ENCODE data around the gene CYB5D1.

CYB5D1 gene

DNA sequence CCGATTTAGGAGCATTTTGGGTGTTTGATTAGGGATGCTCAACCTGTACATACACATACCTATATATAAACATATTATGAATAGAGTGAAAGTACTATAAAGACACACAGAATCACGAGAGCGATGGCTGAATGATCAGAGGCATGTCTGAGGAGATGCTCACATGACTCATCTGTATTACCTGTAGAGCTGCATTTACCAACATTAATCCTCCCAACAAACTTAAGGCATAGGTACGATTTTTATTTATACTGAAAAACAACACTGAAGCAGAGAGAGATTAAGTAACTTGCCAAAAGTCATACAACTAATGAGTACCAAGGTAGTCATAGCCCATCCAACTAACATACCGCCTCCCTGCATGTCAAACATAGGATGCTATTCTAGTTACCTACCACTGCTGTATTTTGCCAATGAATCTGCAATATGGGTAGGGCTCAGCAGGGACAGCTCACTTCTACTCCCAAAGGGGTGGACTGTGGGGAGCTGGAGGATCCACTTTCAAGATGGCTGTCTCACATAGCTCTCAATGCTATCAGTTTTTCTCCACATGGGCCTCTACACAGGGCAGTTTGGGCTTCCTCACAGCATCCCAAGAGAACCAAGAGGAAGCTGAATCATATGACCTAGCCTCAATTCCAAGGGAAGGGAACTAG is 7.3 kb downstream of the CYB5D1 start:
- no peak overlapping the region for H3K27ac ChIP-seq (ENCODE audit: low read depth, low read length)
- H3K36me3 ChIP-seq (ENCODE audit: insufficient read depth, low read length): peaks cover 13% of the 10 kb centered on the region; the same call in 1 of the 2 replicates
- no peak overlapping the region for H3K9ac ChIP-seq (ENCODE audit: low read depth, low read length)
- H3K4me3 ChIP-seq (ENCODE audit: low read length): no peak overlapping the region
- H3K9me3 ChIP-seq (ENCODE audit: insufficient read depth, low read depth, low read length): no peaks in the 10 kb centered on the region
- peaks cover 6% of the 10 kb centered on the region; the same call in 1 of the 2 replicates for H3K4me1 ChIP-seq (ENCODE audit: insufficient read depth, low read length)
- no peaks in the 10 kb centered on the region for H3K27me3 ChIP-seq (ENCODE audit: insufficient read depth, low read length)
- WGBS: 94% methylated on average over 5 of the region's 5 CpGs

DNA sequence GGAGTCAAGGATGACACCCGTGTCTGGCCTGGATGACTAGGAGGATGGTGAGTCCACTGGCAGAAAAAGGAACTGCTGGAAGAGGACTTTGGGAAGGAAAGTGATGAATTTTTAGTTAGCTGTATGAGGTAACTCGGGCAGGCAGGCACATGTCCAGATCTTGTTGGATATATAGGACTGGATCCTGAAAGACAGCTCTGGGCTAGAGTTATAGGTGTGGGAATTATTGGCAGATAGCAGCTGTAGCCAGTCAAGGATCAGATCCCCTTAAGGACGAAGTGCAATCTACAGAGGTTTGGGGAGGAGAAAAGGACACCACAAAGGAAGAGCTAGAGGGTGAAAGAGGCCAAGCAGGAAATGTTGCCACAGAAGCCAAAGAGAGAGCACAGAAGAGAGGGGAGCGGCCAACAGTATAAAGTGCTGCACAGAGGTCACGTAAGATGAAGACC is 10.1 kb downstream of the CYB5D1 start:
- H3K9ac ChIP-seq (ENCODE audit: low read depth, low read length): no peak overlapping the region
- H3K27me3 ChIP-seq (ENCODE audit: insufficient read depth, low read length): no peaks in the 10 kb centered on the region
- peaks cover 6% of the 10 kb centered on the region; the same call in 1 of the 2 replicates for H3K36me3 ChIP-seq (ENCODE audit: insufficient read depth, low read length)
- no peak overlapping the region for H3K4me3 ChIP-seq (ENCODE audit: low read length)
- H3K9me3 ChIP-seq (ENCODE audit: insufficient read depth, low read depth, low read length): no peaks in the 10 kb centered on the region
- H3K27ac ChIP-seq (ENCODE audit: low read depth, low read length): no peak overlapping the region
- peaks cover 4% of the 10 kb centered on the region; the same call in 1 of the 2 replicates for H3K4me1 ChIP-seq (ENCODE audit: insufficient read depth, low read length)
- 91% methylated on average over 5 of the region's 5 CpGs for WGBS

DNA sequence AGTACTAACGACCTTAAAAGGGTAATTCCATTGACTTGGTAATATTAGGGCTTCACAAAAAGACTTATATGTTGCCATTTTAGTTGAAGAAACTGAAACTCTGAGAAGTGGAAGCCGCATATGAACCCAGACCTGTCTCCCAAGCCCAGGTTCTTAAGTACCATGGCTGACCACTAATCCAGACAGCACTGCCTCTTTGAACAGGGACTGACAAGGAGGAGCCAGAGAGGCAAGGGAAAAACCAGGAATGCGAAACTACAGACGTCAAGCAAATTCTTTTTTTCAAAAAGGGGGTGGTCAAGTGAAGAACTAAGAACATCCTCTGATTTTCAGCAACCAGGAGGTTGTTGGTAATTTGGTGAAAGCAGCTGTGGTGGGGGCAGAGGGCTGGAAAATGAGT is 15.2 kb downstream of the CYB5D1 start:
- Histone ChIP-seq H3K4me1 (ENCODE audit: insufficient read depth, low read length) (no peaks in the 10 kb centered on the region), H3K9me3 (ENCODE audit: insufficient read depth, low read depth, low read length) (no peaks in the 10 kb centered on the region), H3K4me3 (ENCODE audit: low read length) (no peak overlapping the region), H3K27ac (ENCODE audit: low read depth, low read length) (no peak overlapping the region), H3K36me3 (ENCODE audit: insufficient read depth, low read length) (peaks cover 6% of the 10 kb centered on the region), H3K27me3 (ENCODE audit: insufficient read depth, low read length) (no peaks in the 10 kb centered on the region), H3K9ac (ENCODE audit: low read depth, low read length) (no peak overlapping the region)
- WGBS: 79% methylated on average over 4 of the region's 4 CpGs

DNA sequence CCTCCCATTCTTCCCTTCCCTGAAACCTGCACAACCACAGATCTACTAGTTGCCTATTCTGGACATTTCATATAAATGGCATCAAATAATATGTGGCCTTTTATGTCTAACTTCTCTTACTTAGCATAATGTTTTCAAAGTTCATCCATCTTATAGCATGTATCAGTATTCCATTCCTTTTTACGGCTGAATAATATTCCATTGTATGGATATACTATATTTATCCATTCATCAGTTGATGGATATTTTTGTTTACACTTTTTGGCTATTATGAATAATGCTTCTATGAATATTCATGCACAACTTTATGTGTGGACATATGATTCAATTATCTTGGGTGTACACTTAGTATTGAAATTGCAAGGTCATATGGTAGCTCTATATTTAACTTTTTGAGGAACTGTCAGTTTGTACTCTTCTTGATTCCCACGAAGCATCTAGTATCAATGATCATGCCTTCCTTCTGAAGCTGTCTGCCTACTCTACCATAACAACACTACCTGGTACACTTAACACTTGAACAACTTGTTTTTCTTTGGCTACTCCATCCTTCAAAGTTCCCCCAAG is 18.1 kb downstream of the CYB5D1 start:
- H3K27me3 ChIP-seq (ENCODE audit: insufficient read depth, low read length): no peaks in the 10 kb centered on the region
- H3K27ac ChIP-seq (ENCODE audit: low read depth, low read length): no peak overlapping the region
- WGBS: 98% methylated on average over 1 of the region's 2 CpGs
- H3K4me1 ChIP-seq (ENCODE audit: insufficient read depth, low read length): no peaks in the 10 kb centered on the region
- H3K4me3 ChIP-seq (ENCODE audit: low read length): no peak overlapping the region
- H3K9me3 ChIP-seq (ENCODE audit: insufficient read depth, low read depth, low read length): no peaks in the 10 kb centered on the region
- no peak overlapping the region for H3K9ac ChIP-seq (ENCODE audit: low read depth, low read length)
- peaks cover 20% of the 10 kb centered on the region for H3K36me3 ChIP-seq (ENCODE audit: insufficient read depth, low read length)

DNA sequence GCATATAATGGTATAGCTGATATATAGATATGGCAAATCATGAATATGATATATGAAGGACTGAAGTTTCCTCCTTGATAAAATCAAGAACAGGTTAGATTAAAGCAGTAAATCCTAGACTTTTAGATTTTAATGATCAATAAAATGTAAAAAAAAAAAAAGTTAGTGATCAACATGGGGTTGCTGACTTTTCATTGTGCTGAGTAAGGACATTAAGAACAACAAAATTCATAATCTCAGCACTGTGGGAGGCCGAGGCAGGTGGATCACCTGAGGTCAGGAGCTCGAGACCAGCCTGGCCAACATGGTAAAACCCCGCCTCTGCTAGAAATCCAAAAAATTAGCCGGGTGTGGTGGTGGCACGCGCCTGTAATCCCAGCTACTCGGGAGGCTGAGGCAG is 20.4 kb downstream of the CYB5D1 start:
- H3K4me3 ChIP-seq (ENCODE audit: low read length): no peak overlapping the region
- no peaks in the 10 kb centered on the region for H3K27me3 ChIP-seq (ENCODE audit: insufficient read depth, low read length)
- peaks cover 22% of the 10 kb centered on the region for H3K36me3 ChIP-seq (ENCODE audit: insufficient read depth, low read length)
- H3K27ac ChIP-seq (ENCODE audit: low read depth, low read length): no peak overlapping the region
- WGBS: 95% methylated on average over 7 of the region's 7 CpGs
- no peaks in the 10 kb centered on the region for H3K9me3 ChIP-seq (ENCODE audit: insufficient read depth, low read depth, low read length)
- H3K9ac ChIP-seq (ENCODE audit: low read depth, low read length): no peak overlapping the region
- peaks cover 6% of the 10 kb centered on the region; the same call in 1 of the 2 replicates for H3K4me1 ChIP-seq (ENCODE audit: insufficient read depth, low read length)

DNA sequence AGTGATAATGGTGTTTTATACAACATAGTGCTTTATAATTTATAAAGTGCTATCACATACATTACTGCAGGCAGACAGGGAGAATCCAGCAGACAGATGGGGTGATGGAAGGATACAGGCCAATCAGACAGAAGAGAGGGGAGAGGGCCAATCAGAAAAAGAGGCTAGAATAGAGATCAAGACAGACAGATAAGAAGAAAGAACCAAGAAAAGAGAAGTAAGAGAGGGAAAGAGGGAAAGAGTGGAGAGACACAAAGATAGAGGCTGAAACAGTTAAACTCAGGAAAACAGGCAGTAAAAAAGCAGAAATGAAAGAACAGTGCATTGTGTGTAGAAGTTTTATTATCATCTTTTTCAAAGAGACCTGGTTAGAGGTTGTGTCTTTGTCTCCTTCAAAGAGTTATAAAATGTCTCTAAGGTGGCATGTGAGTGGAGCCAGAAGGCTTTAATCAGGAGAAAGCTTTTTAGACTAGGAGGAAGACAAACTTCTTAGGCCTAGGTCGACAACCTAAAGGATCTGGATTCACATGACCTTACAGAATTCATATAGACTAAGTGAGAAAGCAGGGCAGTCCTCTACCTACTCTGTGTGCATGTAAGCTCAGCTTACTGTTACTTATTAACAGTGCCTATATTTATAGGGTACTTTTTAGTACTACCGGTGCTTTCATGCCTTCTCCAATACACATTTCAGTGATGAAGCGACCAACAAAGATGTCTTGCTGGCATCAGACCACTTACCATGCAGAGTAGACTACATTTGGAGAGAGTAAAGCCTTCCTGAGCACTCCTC is 22.5 kb downstream of the CYB5D1 start:
- H3K9ac ChIP-seq (ENCODE audit: low read depth, low read length): no peak overlapping the region
- peaks cover 22% of the 10 kb centered on the region for H3K36me3 ChIP-seq (ENCODE audit: insufficient read depth, low read length)
- 92% methylated on average over 3 of the region's 3 CpGs for WGBS

DNA sequence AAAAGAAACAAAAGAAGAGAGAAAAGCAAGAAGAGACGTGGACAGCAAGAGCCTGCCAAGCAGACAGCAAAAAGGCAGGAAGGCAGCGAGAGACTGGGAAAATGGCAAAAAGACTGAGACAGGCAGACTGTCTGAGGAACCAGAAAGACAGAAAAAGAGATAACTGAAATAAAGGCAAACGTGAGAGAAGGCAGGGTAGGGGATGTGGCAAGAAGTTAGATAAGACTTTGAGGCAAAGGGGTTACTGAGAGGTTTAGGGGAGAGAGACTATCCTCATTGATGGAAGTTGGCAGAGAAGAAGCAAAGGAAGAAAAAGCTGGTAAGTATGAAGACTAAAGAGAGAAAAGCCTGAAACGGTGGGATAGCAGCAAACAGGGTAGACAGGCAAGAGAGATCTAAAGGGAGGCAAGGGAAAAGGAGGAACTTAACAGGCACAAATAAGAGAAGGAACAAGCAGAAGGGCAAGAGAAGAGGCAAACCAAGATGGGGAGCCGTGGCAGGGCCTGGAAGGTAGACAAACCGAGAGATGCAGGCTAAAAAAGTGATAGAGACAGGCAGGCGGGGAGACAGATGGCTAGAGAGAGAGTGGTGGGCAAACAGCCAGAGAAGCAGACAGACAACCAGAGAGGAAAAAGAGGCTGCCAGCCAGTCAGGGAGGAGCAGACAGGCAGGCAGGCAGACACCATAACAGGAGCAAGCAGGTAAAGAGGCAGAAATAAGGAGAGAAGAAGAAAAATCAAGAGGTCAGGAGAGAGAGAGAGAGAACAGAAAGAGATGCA is 23.7 kb downstream of the CYB5D1 start:
- no peak overlapping the region for H3K4me3 ChIP-seq (ENCODE audit: low read length)
- H3K9me3 ChIP-seq (ENCODE audit: insufficient read depth, low read depth, low read length): no peaks in the 10 kb centered on the region
- H3K36me3 ChIP-seq (ENCODE audit: insufficient read depth, low read length): peaks cover 22% of the 10 kb centered on the region
- H3K27me3 ChIP-seq (ENCODE audit: insufficient read depth, low read length): peaks cover 10% of the 10 kb centered on the region
- 89% methylated on average over 7 of the region's 7 CpGs for WGBS
- H3K27ac ChIP-seq (ENCODE audit: low read depth, low read length): no peak overlapping the region
- H3K9ac ChIP-seq (ENCODE audit: low read depth, low read length): no peak overlapping the region
- H3K4me1 ChIP-seq (ENCODE audit: insufficient read depth, low read length): peaks cover 14% of the 10 kb centered on the region; the same call in 1 of the 2 replicates

More for the DNA sequence above, 22.5 kb downstream of the CYB5D1 start:
- Histone ChIP-seq H3K4me3 (ENCODE audit: low read length) (no peak overlapping the region), H3K27me3 (ENCODE audit: insufficient read depth, low read length) (no peaks in the 10 kb centered on the region), H3K4me1 (ENCODE audit: insufficient read depth, low read length) (peaks cover 14% of the 10 kb centered on the region; the same call in 1 of the 2 replicates), H3K27ac (ENCODE audit: low read depth, low read length) (no peak overlapping the region), H3K9me3 (ENCODE audit: insufficient read depth, low read depth, low read length) (no peaks in the 10 kb centered on the region)

DNA sequence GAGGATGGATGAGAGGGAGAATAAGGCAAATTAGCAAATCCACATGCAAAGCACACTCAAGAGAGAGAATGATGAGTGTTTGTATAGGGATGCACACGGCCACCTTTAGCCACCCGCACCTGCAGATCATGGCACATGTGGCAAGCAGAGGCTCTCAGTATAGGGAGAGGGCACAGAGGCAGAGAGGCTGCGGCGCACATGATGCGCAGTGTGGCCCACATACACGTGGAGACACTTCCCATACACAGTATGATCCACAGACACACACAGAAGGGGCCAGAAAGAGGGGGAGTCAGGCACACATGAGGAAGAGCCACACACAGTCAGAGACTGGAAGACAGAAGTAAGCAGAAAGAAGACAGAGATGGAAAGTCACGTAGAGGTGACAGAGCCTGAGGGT is 24.3 kb downstream of the CYB5D1 start:
- H3K27me3 ChIP-seq (ENCODE audit: insufficient read depth, low read length): peaks cover 16% of the 10 kb centered on the region
- WGBS: 93% methylated on average over 7 of the region's 7 CpGs
- H3K27ac ChIP-seq (ENCODE audit: low read depth, low read length): no peak overlapping the region
- no peak overlapping the region for H3K4me3 ChIP-seq (ENCODE audit: low read length)
- H3K4me1 ChIP-seq (ENCODE audit: insufficient read depth, low read length): peaks cover 17% of the 10 kb centered on the region; the same call in 1 of the 2 replicates
- H3K36me3 ChIP-seq (ENCODE audit: insufficient read depth, low read length): peaks cover 22% of the 10 kb centered on the region
- H3K9ac ChIP-seq (ENCODE audit: low read depth, low read length): no peak overlapping the region
- no peaks in the 10 kb centered on the region for H3K9me3 ChIP-seq (ENCODE audit: insufficient read depth, low read depth, low read length)

DNA sequence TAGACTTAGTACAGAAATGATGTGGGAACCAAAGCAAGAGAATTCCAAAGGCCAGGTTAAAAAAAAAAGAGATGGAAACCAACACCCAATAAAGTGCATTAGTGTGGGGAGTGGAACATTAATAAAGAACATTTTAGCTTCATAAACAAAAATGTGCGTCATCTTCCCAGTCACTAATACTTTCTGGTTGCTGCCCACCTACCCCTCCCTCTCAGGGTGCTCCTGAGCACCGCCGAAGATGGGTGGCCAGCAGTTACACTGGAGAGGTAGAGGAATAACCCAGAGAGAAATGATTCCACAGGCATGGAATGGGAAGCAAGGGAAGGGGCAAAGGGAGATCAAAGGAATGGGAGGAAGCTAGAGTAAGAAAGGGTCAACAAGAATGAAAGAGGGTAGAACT is 24.8 kb downstream of the CYB5D1 start:
- Histone ChIP-seq H3K4me1 (ENCODE audit: insufficient read depth, low read length) (peaks cover 21% of the 10 kb centered on the region; the same call in 1 of the 2 replicates), H3K9me3 (ENCODE audit: insufficient read depth, low read depth, low read length) (no peaks in the 10 kb centered on the region), H3K9ac (ENCODE audit: low read depth, low read length) (no peak overlapping the region), H3K27me3 (ENCODE audit: insufficient read depth, low read length) (peaks cover 18% of the 10 kb centered on the region), H3K36me3 (ENCODE audit: insufficient read depth, low read length) (peaks cover 18% of the 10 kb centered on the region), H3K27ac (ENCODE audit: low read depth, low read length) (no peak overlapping the region), H3K4me3 (ENCODE audit: low read length) (no peak overlapping the region)
- WGBS: 92% methylated on average over 3 of the region's 3 CpGs

DNA sequence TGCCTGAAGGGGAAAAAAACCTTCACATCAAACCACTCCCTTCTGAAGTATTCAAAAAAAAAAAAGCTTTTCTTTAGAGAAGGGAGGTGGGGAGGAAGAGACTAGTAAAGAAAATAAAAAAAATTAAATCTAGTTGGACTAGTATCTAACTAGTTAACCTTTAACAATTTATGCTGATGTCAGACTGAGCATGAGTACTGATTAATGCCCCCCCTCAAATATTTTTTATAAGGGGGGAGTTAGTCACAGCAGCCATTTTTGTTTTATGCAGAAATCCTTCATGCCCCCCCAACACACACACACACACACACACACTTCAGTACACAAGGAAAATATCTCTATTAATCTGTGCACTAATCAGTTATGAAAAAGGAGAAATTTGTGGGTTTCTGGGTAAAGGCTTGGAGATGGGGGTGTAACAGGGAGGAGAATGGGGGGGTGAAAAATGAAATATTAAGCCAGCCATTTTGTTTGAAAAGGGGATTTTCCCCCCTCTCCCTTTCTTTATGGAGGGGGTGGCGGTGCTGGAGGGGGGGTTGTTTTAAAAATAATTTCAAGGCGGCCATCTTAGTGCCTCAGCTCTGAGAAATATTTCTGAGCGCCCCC is 26.1 kb downstream of the CYB5D1 start:
- H3K36me3 ChIP-seq (ENCODE audit: insufficient read depth, low read length): peaks cover 14% of the 10 kb centered on the region
- H3K27me3 ChIP-seq (ENCODE audit: insufficient read depth, low read length): peaks cover 18% of the 10 kb centered on the region
- peak overlapping the region; percentile 35 for H3K4me3 ChIP-seq (ENCODE audit: low read length)
- peaks cover 31% of the 10 kb centered on the region for H3K4me1 ChIP-seq (ENCODE audit: insufficient read depth, low read length)
- WGBS: no CpG with 5 or more reads among the region's 3 CpGs
- H3K9ac ChIP-seq (ENCODE audit: low read depth, low read length): no peak overlapping the region
- no peak overlapping the region for H3K27ac ChIP-seq (ENCODE audit: low read depth, low read length)
- H3K9me3 ChIP-seq (ENCODE audit: insufficient read depth, low read depth, low read length): no peaks in the 10 kb centered on the region

All from HUES64 (cell line).